ENCODE measurements around the gene MAST4. TPM values are rescaled to one million over a fixed set of nuclear protein-coding genes. Genes with fewer than 3 reads are reported as not detected.
A peak's percentile ranks its signal among the peaks of the same experiment; 100 is the strongest.

MAST4 gene
- total RNA-seq, 1 donor from 2014 or later, result 56.9 TPM

DNA sequence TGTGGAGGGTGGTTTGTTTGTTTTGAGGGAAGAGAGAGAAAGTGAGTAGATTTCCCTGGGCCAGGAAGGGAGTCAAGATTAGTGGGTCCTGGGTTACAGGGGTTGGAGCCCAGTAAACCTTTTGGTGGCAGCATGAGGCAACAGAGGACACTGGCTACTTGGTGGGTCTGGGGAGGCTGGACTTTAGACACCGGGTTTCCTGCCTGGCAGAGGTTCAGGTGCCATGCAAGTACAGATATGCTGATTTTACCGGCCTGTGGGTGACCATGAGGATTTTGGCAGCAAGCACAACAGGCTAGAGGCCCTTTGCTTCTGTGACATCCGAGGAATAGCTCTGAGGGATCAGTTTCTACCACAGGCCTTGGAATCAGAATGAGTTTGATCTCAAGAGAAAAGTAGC lies 18.9 kb downstream of the MAST4 start:
- no peaks in the 10 kb centered on the region for H3K27me3 ChIP-seq (ENCODE audit: low read depth)
- no peak overlapping the region for H3K27ac ChIP-seq
- H3K36me3 ChIP-seq, result no peaks in the 10 kb centered on the region
- ATAC-seq (no peak), DNase-seq (no peak)
- TF ChIP-seq, protein P1, sequence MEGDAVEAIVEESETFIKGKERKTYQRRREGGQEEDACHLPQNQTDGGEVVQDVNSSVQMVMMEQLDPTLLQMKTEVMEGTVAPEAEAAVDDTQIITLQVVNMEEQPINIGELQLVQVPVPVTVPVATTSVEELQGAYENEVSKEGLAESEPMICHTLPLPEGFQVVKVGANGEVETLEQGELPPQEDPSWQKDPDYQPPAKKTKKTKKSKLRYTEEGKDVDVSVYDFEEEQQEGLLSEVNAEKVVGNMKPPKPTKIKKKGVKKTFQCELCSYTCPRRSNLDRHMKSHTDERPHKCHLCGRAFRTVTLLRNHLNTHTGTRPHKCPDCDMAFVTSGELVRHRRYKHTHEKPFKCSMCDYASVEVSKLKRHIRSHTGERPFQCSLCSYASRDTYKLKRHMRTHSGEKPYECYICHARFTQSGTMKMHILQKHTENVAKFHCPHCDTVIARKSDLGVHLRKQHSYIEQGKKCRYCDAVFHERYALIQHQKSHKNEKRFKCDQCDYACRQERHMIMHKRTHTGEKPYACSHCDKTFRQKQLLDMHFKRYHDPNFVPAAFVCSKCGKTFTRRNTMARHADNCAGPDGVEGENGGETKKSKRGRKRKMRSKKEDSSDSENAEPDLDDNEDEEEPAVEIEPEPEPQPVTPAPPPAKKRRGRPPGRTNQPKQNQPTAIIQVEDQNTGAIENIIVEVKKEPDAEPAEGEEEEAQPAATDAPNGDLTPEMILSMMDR (IDR thresholded peaks at IDR 0.05), result no peak
- no peaks in the 10 kb centered on the region for H3K9me3 ChIP-seq
- no peak overlapping the region for H3K4me3 ChIP-seq
- H3K4me1 ChIP-seq, result peaks cover 9% of the 10 kb centered on the region
- intact Hi-C loops (cut with DNase I), result no loop called here

DNA sequence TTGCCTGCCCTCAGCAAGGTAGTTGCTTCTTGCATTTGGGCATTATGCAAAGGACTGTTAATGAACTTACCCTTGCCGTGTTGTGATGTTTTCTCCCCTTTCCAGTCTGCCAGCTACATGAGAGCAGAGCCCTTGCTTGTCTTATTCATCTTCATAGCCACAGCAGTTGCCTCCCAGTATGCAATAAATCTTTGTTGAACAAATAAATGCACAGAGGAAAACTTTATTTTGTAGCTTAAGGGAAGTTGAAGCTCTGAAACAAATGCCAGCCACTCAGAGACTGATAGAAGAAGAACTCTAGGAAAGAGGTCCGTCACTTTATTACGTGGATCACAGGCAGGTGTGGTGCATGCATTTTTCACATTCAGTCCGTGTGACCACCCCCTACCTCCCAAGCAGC lies 19.7 kb downstream of the MAST4 start:
- no peaks in the 10 kb centered on the region for H3K27me3 ChIP-seq (ENCODE audit: low read depth)
- ATAC-seq (peak in 1 of 2 donors; percentile 3), DNase-seq (no peak)
- TF ChIP-seq, protein P1 (IDR thresholded peaks at IDR 0.05), result no peak
- no peaks in the 10 kb centered on the region for H3K36me3 ChIP-seq
- H3K27ac ChIP-seq, result no peak overlapping the region
- intact Hi-C loops (cut with DNase I), result no loop called here
- H3K4me1 ChIP-seq, result peaks cover 9% of the 10 kb centered on the region
- H3K4me3 ChIP-seq, result no peak overlapping the region
- no peaks in the 10 kb centered on the region for H3K9me3 ChIP-seq

DNA sequence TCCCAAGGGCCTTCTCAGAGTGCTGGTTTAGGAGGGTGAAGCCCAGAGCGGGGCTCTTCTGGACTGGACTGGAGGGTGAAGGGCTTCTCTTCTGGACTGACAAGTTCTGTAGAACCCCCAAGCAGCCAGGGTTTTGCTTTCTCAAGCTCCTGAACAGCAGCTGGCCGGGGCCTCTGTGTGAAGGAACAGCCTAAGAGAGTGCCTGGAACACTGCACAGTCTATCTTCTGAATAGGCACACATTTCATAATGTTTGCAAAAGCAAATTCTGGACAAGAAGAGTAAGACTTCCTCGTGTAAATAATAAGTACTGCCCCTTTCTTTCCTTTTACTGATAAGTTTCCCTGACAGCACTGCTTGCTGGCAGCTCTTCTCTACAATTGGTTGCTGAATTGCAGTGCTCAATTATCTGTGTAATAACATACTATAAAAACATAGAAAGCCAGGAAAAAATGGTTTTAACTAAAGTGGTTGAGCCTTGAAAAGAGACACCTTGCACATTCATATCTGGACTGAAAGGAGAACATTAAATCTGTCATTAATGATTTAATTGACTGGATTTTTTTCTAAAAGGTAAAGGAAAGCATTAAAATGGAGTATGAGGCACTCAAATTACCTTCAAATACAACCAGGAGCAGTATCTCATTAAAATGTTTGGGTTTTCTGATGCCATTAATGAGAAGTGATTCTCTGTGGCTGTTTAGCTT lies 20.5 kb downstream of the MAST4 start:
- Histone ChIP-seq H3K27ac (no peak overlapping the region), H3K4me3 (no peak overlapping the region), H3K36me3 (no peaks in the 10 kb centered on the region), H3K9me3 (no peaks in the 10 kb centered on the region), H3K27me3 (ENCODE audit: low read depth) (no peaks in the 10 kb centered on the region), H3K4me1 (peaks cover 9% of the 10 kb centered on the region)
- TF ChIP-seq, protein P1 (IDR thresholded peaks at IDR 0.05), result no peak
- DNase-seq (peak; percentile 76), ATAC-seq (peak; percentile 88 to 90)
- intact Hi-C loops (cut with DNase I), result no loop called here

DNA sequence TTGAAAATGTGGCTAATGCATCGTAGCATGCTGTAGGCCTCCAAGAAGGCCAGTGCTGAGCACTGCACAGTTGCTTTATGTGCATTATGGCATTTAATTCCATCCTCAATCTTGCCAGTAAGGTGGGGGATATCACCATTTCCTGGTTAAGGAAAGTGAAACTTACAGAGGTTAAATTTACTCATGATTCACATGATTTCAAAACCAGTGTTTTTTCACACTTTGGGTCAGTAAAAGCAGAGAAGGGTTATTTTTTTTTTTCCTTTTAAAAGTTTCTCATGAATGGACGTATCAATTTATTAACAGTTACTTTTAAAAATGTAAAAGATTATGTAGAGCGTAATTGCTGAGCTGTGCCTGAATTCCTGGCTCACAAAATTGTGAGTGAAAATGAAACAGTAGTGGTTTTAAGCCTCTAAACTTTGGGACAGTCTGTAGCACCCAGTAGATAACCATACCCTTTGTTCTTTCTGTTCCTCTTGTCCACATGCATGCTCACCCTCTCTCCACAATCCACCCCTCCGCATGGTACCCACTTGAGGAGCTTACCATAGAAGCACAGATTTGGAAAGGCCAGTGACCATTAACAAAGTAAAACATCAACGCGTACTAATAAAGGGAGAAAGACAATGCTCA lies 21.2 kb downstream of the MAST4 start:
- H3K27ac ChIP-seq, result no peak overlapping the region
- intact Hi-C loops (cut with DNase I), result no loop called here
- H3K9me3 ChIP-seq, result no peaks in the 10 kb centered on the region
- ATAC-seq (peak in 1 of 2 donors; percentile 13), DNase-seq (no peak)
- H3K36me3 ChIP-seq, result no peaks in the 10 kb centered on the region
- no peak overlapping the region for H3K4me3 ChIP-seq
- TF ChIP-seq, protein P1 (IDR thresholded peaks at IDR 0.05), result no peak
- H3K27me3 ChIP-seq (ENCODE audit: low read depth), result no peaks in the 10 kb centered on the region
- peaks cover 9% of the 10 kb centered on the region for H3K4me1 ChIP-seq

DNA sequence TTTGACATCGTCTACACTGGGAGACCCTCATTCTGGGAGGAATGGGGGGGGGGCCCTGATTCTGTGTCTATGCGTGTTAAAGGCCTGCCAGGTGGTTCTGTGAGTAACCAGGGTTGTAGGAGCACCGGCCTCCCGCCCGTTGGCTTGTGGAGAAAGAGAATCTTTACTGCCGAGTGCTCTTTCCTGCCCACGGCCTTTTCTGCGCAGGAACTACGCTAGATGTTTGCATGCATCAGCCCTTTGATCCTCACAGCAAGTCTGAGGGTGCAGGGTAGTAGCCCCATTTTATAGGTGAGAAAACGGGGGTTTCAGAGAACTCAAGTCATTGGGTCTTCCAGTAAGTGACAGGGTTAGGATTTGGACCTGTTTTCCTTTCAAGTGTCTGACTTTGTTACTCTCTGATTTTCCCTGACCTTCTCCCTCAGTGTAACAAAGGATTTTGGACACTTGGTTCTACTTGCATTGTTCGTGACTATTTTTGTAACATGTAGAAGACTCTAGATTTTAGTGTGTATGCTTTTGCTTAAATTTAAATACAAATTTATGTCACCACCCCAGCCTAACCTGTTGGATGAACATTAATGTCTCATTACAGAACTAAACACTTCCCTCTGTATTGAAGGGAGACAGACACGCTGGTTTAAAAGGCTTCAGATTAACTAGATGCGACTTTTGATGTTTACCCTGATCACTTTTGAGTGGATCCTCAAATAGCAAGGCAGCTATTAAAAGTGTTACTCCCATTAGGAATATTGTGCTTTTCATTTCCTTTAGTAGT lies 22.0 kb downstream of the MAST4 start:
- H3K4me3 ChIP-seq, result no peak overlapping the region
- no peak for DNase-seq
- ATAC-seq, result no peak
- H3K36me3 ChIP-seq, result no peaks in the 10 kb centered on the region
- intact Hi-C loops (cut with DNase I), result no loop called here
- TF ChIP-seq, protein P1 (IDR thresholded peaks at IDR 0.05), result no peak
- peaks cover 9% of the 10 kb centered on the region for H3K4me1 ChIP-seq
- H3K9me3 ChIP-seq, result no peaks in the 10 kb centered on the region
- H3K27ac ChIP-seq, result peak overlapping the region; percentile 21
- no peaks in the 10 kb centered on the region for H3K27me3 ChIP-seq (ENCODE audit: low read depth)
